ENCODE results near the gene ATP9B.

Gene ATP9B

DNA sequence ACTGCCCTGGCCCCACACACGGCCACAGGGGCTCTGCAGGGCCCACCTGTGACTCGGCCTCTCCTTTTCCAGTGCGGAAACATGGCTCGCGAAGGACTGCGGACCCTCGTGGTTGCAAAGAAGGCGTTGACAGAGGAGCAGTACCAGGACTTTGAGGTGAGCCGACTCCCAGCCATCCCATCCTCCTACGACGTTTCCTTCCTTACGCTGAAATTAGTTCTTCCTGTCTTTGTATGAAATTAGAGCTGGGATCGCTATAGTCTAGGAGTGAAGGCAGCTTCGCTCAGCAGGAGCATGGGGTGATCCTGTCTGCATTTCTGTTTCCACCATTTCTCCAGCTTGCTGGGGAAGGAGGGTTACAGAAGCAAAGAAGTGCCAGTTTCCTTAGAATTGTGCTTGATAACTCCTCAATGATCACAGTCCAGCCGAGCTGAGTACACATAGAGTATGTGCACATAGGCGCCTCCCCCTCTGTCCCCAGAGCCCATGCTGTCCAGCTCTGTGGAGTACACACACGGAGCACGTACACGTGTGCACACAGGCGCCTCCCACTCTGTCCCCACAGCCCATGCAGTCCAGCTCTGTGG lies 267.5 kb downstream of the ATP9B start:
- no peak overlapping the region for H3K9ac ChIP-seq (ENCODE audit: low read length)
- no peak overlapping the region for H2AFZ ChIP-seq (ENCODE audit: low read depth, low read length)
- peaks cover 22% of the 10 kb centered on the region for H3K36me3 ChIP-seq (replicated peaks; ENCODE audit: low read depth, low read length)
- no peaks in the 10 kb centered on the region for H3K79me2 ChIP-seq (ENCODE audit: low read length)
- H4K20me1 ChIP-seq (ENCODE audit: insufficient read depth, low read length): 0 out of 2 replicates have a peak, but pooled peaks cover 3% of the 10 kb centered on the region
- no peaks in the 10 kb centered on the region for H3K27me3 ChIP-seq (ENCODE audit: low read depth, low read length)
- no peak for TF ChIP-seq CTCF (IDR thresholded peaks at IDR 0.05; ENCODE audit: low read depth, low read length)
- no peak for TF ChIP-seq EZH2phosphoT487 (IDR thresholded peaks at IDR 0.05; ENCODE audit: low read depth)
- no peak overlapping the region for H3K27ac ChIP-seq (ENCODE audit: low read length)
- H3K4me2 ChIP-seq (ENCODE audit: low read length): no peak overlapping the region
- no peaks in the 10 kb centered on the region for H3K4me1 ChIP-seq (ENCODE audit: low read length)
- H3K9me3 ChIP-seq (ENCODE audit: insufficient read depth, low read length): no peaks in the 10 kb centered on the region
- no peak overlapping the region for H3K4me3 ChIP-seq (ENCODE audit: low read length)

- Histone ChIP-seq H3K9me3 (ENCODE audit: insufficient read depth, low read length) (no peaks in the 10 kb centered on the region), H3K27me3 (ENCODE audit: low read depth, low read length) (no peaks in the 10 kb centered on the region), H3K36me3 (replicated peaks; ENCODE audit: low read depth, low read length) (peaks cover 22% of the 10 kb centered on the region), H3K4me3 (ENCODE audit: low read length) (no peak overlapping the region), H2AFZ (ENCODE audit: low read depth, low read length) (no peak overlapping the region), H4K20me1 (ENCODE audit: insufficient read depth, low read length) (0 out of 2 replicates have a peak, but pooled peaks cover 3% of the 10 kb centered on the region), H3K4me1 (ENCODE audit: low read length) (no peaks in the 10 kb centered on the region), H3K79me2 (ENCODE audit: low read length) (no peaks in the 10 kb centered on the region), H3K27ac (ENCODE audit: low read length) (no peak overlapping the region), H3K9ac (ENCODE audit: low read length) (no peak overlapping the region), H3K4me2 (ENCODE audit: low read length) (no peak overlapping the region)
- no peak for TF ChIP-seq CTCF (IDR thresholded peaks at IDR 0.05; ENCODE audit: low read depth, low read length)
- TF ChIP-seq EZH2phosphoT487 (IDR thresholded peaks at IDR 0.05; ENCODE audit: low read depth): no peak
These were observed 268.0 kb downstream of the ATP9B start for GRCh38 chr18:79337184-79337583.

GRCh38 chr18:79337620-79338019 lies 268.4 kb downstream of the ATP9B start:
- 0 out of 2 replicates have a peak, but pooled peaks cover 3% of the 10 kb centered on the region for H4K20me1 ChIP-seq (ENCODE audit: insufficient read depth, low read length)

More at GRCh38 chr18:79337620-79338019, 268.4 kb downstream of the ATP9B start:
- Histone ChIP-seq H3K9me3 (ENCODE audit: insufficient read depth, low read length) (no peaks in the 10 kb centered on the region), H3K27me3 (ENCODE audit: low read depth, low read length) (no peaks in the 10 kb centered on the region), H3K79me2 (ENCODE audit: low read length) (no peaks in the 10 kb centered on the region), H3K4me3 (ENCODE audit: low read length) (no peak overlapping the region), H3K4me1 (ENCODE audit: low read length) (no peaks in the 10 kb centered on the region), H3K9ac (ENCODE audit: low read length) (no peak overlapping the region), H3K27ac (ENCODE audit: low read length) (no peak overlapping the region), H3K36me3 (replicated peaks; ENCODE audit: low read depth, low read length) (peaks cover 22% of the 10 kb centered on the region), H3K4me2 (ENCODE audit: low read length) (no peak overlapping the region), H2AFZ (ENCODE audit: low read depth, low read length) (no peak overlapping the region)
- TF ChIP-seq EZH2phosphoT487 (IDR thresholded peaks at IDR 0.05; ENCODE audit: low read depth) (no peak), CTCF (IDR thresholded peaks at IDR 0.05; ENCODE audit: low read depth, low read length) (no peak)
